Mucosa of stomach (tissue), 1 donor: ENCODE measurements around the gene CNTNAP2.

ENCODE experiments used
- H3K27me3 ChIP-seq: one replicate; pipeline ENCODE4 v1.7.0; 2013; ENCODE audit warnings: mild to moderate bottlenecking, low read length; ENCODE audit not compliant: control insufficient read depth, insufficient read depth
- H3K36me3 ChIP-seq: one replicate; pipeline ENCODE4 v1.7.0; 2013; ENCODE audit warnings: low read length; ENCODE audit not compliant: control insufficient read depth, insufficient read depth
- H3K4me1 ChIP-seq: one replicate; pipeline ENCODE4 v1.7.0; 2013; ENCODE audit warnings: mild to moderate bottlenecking, low read length; ENCODE audit not compliant: control insufficient read depth, insufficient read depth
- H3K4me3 ChIP-seq: one replicate; pipeline ENCODE4 v1.7.0; 2013; ENCODE audit warnings: low read length
- H3K9ac ChIP-seq: one replicate; pipeline ENCODE4 v1.7.0; 2013; ENCODE audit warnings: mild to moderate bottlenecking, low read length, moderate library complexity
- H3K9me3 ChIP-seq: one replicate; pipeline ENCODE4 v1.7.0; 2013; ENCODE audit warnings: mild to moderate bottlenecking, low read length, moderate library complexity; ENCODE audit not compliant: control insufficient read depth
- donor health status: Pancreatic carcinoma.

Gene CNTNAP2

DNA sequence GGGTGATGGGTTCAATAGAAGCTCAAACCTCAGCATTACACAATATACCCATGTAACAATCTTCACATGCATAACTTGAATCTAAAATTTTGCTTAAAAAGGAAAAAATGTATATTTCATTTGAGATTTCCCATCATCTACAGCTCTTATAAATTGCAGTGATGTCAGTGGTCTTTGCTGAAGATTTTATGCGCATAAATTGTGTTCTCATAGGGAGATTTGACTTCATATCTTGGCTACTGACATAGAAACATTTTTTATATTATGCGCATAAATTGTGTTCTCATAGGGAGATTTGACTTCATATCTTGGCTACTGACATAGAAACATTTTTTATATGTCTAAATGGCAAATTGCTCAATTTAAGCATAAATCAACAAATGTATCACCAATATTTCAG lies 1348.6 kb downstream of the CNTNAP2 start:
- no peaks in the 10 kb centered on the region for H3K4me1 ChIP-seq
- no peaks in the 10 kb centered on the region for H3K27me3 ChIP-seq
- H3K9ac ChIP-seq: no peak overlapping the region
- H3K36me3 ChIP-seq: no peaks in the 10 kb centered on the region
- no peaks in the 10 kb centered on the region for H3K9me3 ChIP-seq
- H3K4me3 ChIP-seq: no peak overlapping the region

DNA sequence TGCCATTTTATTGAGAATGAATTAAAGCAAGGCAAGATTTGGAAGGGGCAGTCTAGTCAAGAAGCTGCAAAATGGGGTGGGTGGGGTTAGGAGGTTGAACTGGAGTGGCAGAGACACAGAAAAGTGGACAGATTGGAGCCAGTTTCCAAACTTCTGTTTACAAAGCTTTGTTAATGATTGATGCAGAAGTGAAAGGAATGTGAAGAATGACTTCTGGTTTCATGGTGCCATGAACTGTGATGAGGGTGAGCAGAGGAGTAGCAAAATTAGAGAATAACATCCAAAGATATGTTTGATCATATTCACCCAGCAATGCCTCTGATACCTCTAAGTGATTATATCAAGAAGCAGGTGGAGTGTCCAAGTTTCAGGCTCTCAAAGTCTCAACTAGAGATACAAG lies 1356.0 kb downstream of the CNTNAP2 start:
- Histone ChIP-seq H3K4me1 (no peaks in the 10 kb centered on the region), H3K9ac (no peak overlapping the region), H3K4me3 (no peak overlapping the region), H3K27me3 (no peaks in the 10 kb centered on the region), H3K36me3 (no peaks in the 10 kb centered on the region), H3K9me3 (no peaks in the 10 kb centered on the region)

DNA sequence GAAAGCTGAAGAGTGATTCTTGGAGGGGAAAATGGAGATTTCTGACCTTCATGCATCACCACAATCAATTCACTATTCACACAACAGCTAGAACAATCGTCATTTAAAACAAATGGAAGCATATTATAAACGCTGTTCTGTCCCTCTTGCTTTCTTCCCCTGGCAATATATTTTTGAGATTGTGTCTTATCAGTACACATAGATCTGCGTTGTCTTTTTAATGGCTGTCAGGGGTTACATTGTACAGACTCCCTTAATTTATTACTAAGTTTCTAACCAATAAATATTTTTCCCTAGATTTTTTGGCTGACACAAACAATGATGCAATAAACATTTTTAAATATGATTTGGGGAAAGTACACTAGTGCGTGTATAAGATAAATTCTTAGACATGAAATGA lies 1358.3 kb downstream of the CNTNAP2 start:
- Histone ChIP-seq H3K9ac (no peak overlapping the region), H3K4me1 (no peaks in the 10 kb centered on the region), H3K9me3 (no peaks in the 10 kb centered on the region), H3K36me3 (no peaks in the 10 kb centered on the region), H3K27me3 (no peaks in the 10 kb centered on the region), H3K4me3 (no peak overlapping the region)

DNA sequence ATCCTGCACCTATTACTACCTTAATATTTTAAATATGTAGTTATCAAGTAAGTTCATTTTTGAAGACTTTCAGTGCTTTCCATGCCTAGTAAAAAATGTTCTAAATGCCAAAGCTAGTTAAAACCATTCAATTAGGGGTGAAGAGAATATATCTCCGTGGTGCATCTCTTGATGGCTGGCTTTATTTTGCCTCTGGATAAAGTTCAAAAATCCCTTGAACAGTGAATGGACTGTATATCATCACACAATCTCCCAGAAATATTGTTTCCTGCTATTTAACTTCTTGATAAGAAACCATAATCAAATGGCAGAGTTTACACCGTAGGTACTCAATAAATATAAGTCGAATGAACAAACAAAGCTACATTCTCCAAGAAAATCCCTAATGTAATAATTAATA lies 1360.9 kb downstream of the CNTNAP2 start:
- H3K4me1 ChIP-seq: no peaks in the 10 kb centered on the region
- H3K27me3 ChIP-seq: no peaks in the 10 kb centered on the region
- no peaks in the 10 kb centered on the region for H3K36me3 ChIP-seq
- H3K9me3 ChIP-seq: no peaks in the 10 kb centered on the region
- H3K9ac ChIP-seq: no peak overlapping the region
- H3K4me3 ChIP-seq: no peak overlapping the region

DNA sequence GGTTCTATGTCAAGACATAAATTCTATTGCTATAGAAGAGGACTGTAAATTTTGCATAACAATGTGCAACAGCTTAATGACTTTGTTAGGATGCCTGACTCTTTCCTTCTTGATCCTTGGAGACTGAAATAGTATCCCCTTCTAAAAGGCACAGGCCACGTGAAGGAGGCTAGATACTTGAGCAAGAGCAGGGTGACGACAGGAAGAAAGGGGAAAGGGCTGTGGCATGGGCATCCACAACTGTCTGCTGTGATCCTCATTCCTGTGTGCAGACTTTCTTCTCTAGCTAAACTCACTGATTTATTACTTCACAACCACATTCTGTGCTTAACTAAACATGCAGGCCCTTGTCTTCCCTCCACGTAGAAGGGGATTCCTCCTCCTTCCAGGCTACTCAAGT lies 1362.2 kb downstream of the CNTNAP2 start:
- no peaks in the 10 kb centered on the region for H3K27me3 ChIP-seq
- H3K4me3 ChIP-seq: no peak overlapping the region
- no peak overlapping the region for H3K9ac ChIP-seq
- H3K36me3 ChIP-seq: no peaks in the 10 kb centered on the region
- H3K9me3 ChIP-seq: no peaks in the 10 kb centered on the region
- H3K4me1 ChIP-seq: no peaks in the 10 kb centered on the region

DNA sequence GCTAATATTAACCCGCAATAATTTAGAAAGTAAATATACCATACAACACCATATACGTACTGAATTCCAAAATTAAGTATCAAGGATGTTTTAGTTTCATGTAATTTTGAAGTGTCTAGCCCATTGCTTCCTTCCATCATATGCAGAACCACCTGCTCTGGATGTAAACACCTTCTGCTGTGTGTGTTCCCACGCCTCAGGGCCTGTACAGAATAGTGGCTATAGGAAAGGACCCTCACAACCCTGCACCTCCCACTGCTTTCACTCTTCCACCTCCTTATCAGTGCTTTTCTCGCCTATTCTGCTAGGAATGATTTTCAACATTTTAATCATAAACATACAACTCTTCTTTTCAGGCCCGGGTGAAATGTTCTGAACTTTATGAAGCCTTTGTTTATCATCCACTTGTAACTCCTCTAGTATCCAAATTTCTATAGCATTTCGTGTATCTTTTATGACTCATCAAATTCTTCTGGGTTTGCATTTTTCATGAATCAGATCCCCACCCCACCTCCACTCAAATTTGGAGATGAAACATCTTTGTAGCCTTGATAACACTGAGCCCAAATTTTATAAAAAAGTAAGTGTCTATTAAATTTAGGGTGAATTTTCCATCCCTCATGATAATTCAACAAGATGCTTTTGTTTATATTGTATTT lies 1367.2 kb downstream of the CNTNAP2 start:
- H3K4me3 ChIP-seq: no peak overlapping the region
- no peaks in the 10 kb centered on the region for H3K27me3 ChIP-seq
- no peak overlapping the region for H3K9ac ChIP-seq
- no peaks in the 10 kb centered on the region for H3K9me3 ChIP-seq
- H3K36me3 ChIP-seq: no peaks in the 10 kb centered on the region
- no peaks in the 10 kb centered on the region for H3K4me1 ChIP-seq

DNA sequence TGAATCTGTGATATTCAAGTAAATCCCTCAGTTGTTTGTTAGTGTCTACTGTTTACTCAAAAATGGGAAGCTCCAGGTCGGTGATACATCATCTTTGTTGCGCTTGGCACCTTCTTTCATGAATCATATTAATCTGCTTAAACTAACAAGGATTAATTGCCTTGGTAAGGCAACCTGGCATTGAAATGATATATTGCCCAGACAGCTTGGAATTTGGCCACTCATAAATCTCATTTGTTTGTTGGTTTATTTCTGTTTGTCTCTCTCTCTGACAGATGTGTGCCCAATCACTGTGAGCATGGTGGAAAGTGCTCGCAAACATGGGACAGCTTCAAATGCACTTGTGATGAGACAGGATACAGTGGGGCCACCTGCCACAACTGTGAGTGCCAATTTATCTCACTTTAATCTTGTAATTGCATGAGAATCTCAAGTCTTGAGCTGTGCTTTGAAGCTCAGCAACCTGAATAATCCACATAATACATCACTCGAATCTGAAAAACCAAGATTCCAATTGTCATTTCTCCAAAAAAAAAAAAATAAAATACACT lies 1369.1 kb downstream of the CNTNAP2 start:
- Histone ChIP-seq H3K27me3 (no peaks in the 10 kb centered on the region), H3K4me1 (no peaks in the 10 kb centered on the region), H3K4me3 (no peak overlapping the region), H3K36me3 (no peaks in the 10 kb centered on the region), H3K9ac (no peak overlapping the region), H3K9me3 (no peaks in the 10 kb centered on the region)

DNA sequence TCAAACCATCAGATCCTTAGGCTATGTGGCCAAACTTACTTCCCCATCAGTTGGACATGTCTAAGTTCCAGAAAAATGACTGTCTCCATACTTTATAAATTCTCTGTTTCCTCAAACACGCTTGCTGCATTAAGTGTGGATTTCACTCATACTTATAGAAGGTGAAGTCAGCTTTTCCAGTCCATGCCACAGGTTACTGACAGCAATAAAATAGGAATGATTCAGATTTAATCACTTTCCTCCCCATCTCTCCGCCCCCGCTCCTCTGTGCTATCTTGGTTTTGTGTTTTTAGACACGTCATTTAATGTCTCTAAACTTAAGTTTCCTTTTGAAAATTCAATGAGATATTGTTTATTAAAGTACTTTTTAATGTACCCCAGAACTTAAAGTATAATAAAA lies 1376.0 kb downstream of the CNTNAP2 start:
- Histone ChIP-seq H3K27me3 (no peaks in the 10 kb centered on the region), H3K9ac (no peak overlapping the region), H3K9me3 (no peaks in the 10 kb centered on the region), H3K4me3 (no peak overlapping the region), H3K36me3 (no peaks in the 10 kb centered on the region), H3K4me1 (no peaks in the 10 kb centered on the region)

DNA sequence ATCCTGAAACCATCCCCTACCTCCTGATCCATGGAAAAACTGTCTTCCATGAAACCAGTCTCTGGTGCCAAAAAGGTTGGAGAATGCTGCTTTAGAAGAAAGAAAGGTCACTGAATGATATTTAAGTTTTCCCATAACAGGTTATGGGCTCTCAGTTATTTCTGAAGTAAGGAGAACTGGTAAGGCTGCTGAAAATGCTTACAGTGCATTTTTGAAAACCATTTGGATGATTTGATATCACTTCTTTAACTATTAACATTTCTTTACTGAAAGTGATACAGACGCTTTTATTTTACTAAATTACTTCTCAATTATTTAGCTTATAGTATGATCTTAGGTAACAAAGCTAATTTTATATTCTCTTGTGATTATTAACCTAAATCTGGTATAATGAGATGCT lies 1379.6 kb downstream of the CNTNAP2 start:
- Histone ChIP-seq H3K4me3 (no peak overlapping the region), H3K36me3 (no peaks in the 10 kb centered on the region), H3K4me1 (no peaks in the 10 kb centered on the region), H3K9me3 (no peaks in the 10 kb centered on the region), H3K9ac (no peak overlapping the region), H3K27me3 (no peaks in the 10 kb centered on the region)

DNA sequence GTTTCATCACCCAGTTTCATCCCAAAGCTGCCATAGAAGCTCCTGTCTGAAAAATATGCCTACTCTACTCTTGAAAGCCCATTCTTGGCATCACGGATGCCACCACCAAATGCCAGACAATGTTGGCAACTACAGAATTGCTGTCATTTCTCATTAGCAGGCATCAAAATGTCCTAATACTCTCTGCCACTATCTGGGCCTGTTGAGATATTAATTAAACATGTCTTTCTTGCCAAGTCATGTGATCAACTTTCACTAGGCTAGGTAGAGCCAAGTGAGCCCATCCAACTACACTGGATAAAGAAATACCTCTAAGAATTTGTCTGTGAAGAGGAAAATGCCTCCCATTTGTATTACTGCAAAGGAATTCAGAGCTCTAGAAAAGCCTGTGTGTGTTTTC lies 1380.6 kb downstream of the CNTNAP2 start:
- H3K27me3 ChIP-seq: no peaks in the 10 kb centered on the region
- H3K9ac ChIP-seq: no peak overlapping the region
- H3K36me3 ChIP-seq: no peaks in the 10 kb centered on the region
- no peaks in the 10 kb centered on the region for H3K9me3 ChIP-seq
- H3K4me3 ChIP-seq: no peak overlapping the region
- H3K4me1 ChIP-seq: no peaks in the 10 kb centered on the region

DNA sequence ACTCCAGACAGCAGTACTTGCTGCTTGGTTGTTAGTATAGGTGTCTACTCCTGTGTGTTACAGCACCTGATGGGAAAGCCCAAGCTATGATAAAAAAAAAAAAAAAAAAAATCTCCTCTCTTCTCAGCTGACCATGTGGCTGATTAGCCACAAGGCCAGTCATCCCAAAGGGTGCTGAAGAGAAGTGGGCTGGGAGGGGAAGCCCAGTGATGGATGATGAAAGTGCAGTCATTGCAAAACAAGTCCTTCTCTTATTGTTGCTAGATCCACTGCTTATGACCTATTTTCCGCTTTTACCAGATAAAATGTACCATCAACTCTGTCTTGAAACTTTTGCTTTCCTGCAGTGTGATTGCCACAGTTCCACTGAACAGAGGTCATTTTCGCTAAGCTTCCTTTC lies 1381.5 kb downstream of the CNTNAP2 start:
- Histone ChIP-seq H3K4me3 (no peak overlapping the region), H3K27me3 (no peaks in the 10 kb centered on the region), H3K36me3 (no peaks in the 10 kb centered on the region), H3K4me1 (no peaks in the 10 kb centered on the region), H3K9me3 (no peaks in the 10 kb centered on the region), H3K9ac (no peak overlapping the region)

DNA sequence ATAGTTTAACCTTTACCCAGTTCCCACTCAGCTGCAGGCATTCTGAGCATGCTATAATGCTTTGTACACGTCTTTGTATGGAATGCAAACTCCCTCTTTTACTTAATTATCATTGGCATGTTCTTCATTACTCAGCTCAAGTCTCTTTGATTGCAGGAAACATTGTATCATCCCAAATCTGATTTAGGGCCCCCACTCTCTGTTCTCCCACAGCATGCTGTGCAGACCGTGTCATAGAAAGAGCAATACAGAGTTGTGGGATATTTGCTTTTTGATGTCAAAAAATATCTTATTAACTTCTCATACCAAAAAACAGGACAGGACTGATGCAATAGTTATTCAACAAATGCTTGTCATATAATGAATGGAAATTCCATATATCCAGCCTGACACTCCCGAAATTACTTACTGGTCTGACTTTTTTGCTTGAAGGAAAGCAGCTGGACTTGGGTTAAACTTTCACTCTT lies 1392.5 kb downstream of the CNTNAP2 start:
- no peaks in the 10 kb centered on the region for H3K9me3 ChIP-seq
- no peak overlapping the region for H3K4me3 ChIP-seq
- no peaks in the 10 kb centered on the region for H3K4me1 ChIP-seq
- H3K27me3 ChIP-seq: no peaks in the 10 kb centered on the region
- H3K9ac ChIP-seq: no peak overlapping the region
- no peaks in the 10 kb centered on the region for H3K36me3 ChIP-seq
